HUES6 (cell line): ENCODE measurements around the gene GYS1.
A peak's percentile ranks its signal among the peaks of the same experiment; 100 is the strongest.
"Not testable (repeated sequence)": the region's sequence is repeated elsewhere in the genome, so short reads cannot be mapped to it uniquely, and the experiment has no call there.

ENCODE experiments used
- H3K27ac ChIP-seq: 2 replicates; pipeline ENCODE4 v1.7.0; 2013; ENCODE audit warnings: low read depth, mild to moderate bottlenecking, low read length, inconsistent platforms
- H3K27me3 ChIP-seq: 2 replicates; pipeline ENCODE4 v1.6.1; 2013; ENCODE audit warnings: low read length; ENCODE audit not compliant: control insufficient read depth, insufficient read depth
- H3K36me3 ChIP-seq: 2 replicates; pipeline ENCODE4 v1.6.1; 2013; ENCODE audit warnings: low read length; ENCODE audit not compliant: control insufficient read depth, insufficient read depth
- H3K4me1 ChIP-seq: 2 replicates; pipeline ENCODE4 v1.6.1; 2013; ENCODE audit warnings: low read length; ENCODE audit not compliant: control insufficient read depth, insufficient read depth
- H3K4me3 ChIP-seq: 2 replicates; pipeline ENCODE4 v1.5.1; 2013; ENCODE audit warnings: low read depth, low read length
- H3K9ac ChIP-seq: one replicate; pipeline ENCODE4 v1.6.1; 2013; ENCODE audit warnings: mild to moderate bottlenecking, low read length
- H3K9me3 ChIP-seq: 2 replicates; pipeline ENCODE4 v1.6.1; 2013; ENCODE audit warnings: low read depth, low read length; ENCODE audit not compliant: control insufficient read depth, insufficient read depth

GYS1 gene

DNA sequence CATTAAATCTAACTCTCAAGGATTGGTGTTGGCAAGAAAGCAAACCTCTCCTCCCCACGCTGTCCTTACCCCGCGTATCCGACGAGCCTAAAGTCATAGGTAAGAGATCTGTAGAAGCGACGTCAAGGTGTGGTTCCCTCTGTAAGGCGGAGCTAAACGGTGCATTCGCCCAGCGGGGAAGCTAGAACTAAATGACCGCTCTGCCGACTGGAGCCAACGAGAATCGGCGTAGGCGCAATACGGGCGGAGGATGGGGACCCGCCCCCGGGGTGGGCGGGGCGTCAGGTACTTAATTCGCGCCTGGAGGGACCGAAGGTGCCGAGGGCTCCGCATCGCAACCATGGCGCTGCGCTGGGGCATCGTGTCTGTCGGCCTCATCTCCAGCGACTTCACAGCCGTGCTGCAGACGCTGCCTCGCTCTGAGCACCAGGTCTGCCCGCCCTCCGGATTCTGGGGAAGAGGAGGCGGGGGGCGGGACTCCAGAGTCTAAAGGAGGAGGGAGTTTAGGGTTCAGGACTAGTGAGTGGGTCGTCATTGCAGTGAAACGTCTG, 59.7 kb downstream of the GYS1 start, which contains the start of gene DHDH:
TSS of gene DHDH (plus strand) at position 318 of the 551 bp plus-strand sequence. CDS start at position 341, 23 bp downstream.
- no peaks in the 10 kb centered on the region for H3K9me3 ChIP-seq
- H3K36me3 ChIP-seq, result no peaks in the 10 kb centered on the region
- H3K27me3 ChIP-seq, result peaks cover 35% of the 10 kb centered on the region
- no peak within 1 kb of the TSS for H3K27ac ChIP-seq
- H3K4me1 ChIP-seq, result peaks cover 16% of the 10 kb centered on the region; the same call in 1 of the 2 replicates
- no peak within 1 kb of the TSS for H3K9ac ChIP-seq
- peak within 1 kb of the TSS; percentile 60 for H3K4me3 ChIP-seq

DNA sequence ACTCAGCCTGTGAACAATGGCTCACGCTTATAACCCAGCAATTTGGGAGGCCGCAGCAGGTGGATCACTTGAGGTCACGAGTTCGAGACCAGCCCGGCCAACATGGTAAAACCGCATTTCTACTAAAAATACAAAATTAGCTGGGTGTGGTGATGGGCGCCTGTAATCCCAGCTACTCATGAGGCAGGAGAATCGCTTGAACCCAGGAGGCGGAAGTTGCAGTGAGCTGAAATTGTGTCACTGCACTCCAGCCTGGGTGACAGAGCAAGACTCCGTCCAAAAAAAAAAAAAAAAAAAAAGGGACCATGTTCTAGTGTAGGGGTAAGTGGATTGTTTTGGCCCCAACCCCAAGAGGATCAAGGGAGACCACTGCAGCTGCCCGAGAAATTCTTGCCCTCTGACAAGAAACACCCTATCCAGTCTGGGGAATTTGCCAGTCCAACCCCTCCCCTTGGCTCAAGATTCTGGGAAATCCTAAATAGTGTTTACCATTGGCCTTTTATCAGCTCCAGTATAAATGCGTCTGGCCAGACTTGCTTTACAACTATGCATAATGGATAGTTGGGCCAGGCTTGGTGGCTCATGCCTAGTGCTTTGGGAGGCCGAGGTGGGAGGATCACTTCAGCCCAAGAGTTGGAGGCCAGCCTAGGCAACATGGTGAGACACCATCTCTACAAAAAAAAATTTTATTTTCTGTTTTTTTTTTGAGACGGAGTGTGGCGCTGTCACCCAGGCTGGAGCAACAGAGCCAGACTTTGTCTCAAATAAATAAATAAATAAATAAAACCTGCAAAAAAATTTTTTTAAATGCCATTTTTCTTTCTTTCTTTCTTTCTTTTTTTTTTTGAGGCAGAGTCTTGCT, 64.7 kb downstream of the GYS1 start:
- peaks cover 5% of the 10 kb centered on the region; the same call in 1 of the 2 replicates for H3K4me1 ChIP-seq
- H3K27ac ChIP-seq, result no peak overlapping the region
- no peak overlapping the region for H3K9ac ChIP-seq
- H3K27me3 ChIP-seq, result peaks cover 19% of the 10 kb centered on the region
- no peaks in the 10 kb centered on the region for H3K9me3 ChIP-seq
- H3K36me3 ChIP-seq, result no peaks in the 10 kb centered on the region
- no peak overlapping the region for H3K4me3 ChIP-seq

DNA sequence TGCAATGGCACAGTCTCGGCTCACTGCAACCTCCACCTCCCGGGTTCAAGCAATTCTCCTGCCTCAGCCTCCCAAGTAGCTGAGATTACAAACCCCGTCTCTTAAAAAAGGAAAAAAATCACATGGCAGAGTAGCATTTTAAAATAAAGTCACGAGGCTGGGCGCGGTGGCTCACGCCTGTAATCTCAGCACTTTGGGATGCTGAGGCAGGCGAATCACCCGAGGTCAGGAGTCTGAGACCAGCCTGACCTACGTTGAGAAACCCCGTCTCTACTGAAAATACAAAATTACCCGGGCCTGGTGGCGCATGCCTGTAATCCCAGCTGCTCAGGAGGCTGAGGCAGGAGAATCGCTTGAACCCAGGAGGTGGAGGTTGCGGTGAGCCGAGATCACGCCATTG, 65.4 kb downstream of the GYS1 start:
- not testable (repeated sequence) for H3K9ac ChIP-seq, H3K36me3 ChIP-seq, H3K9me3 ChIP-seq, H3K4me1 ChIP-seq, H3K4me3 ChIP-seq, H3K27ac ChIP-seq
- H3K27me3 ChIP-seq, result peaks cover 13% of the 10 kb centered on the region

DNA sequence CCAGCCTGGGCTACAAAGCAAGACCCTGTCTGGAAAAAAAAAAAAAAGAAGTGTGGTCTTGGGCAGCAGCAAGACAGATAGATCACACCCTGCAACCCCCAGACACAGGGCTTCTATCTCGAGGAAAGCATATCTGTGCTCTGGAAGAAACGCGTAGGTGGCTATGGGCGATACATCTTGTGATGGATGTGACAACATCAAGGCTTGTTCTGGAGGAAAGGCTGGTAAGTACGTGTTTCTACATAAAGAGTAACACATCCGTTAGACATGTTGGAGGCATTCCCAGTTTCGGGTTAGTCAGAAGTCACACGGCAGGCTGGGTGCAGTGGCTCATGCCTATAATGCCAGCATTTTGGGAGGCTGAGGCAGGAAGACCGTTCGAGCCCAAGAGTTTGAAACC, 66.2 kb downstream of the GYS1 start:
- H3K27ac ChIP-seq, result no peak overlapping the region
- H3K9ac ChIP-seq, result no peak overlapping the region
- no peak overlapping the region for H3K4me3 ChIP-seq

GRCh38 chr19:48925890-48926289, 67.2 kb downstream of the GYS1 start:
- not testable (repeated sequence) for H3K27me3 ChIP-seq, H3K27ac ChIP-seq, H3K9ac ChIP-seq, H3K9me3 ChIP-seq, H3K4me1 ChIP-seq, H3K4me3 ChIP-seq
- peaks cover 21% of the 10 kb centered on the region for H3K36me3 ChIP-seq

More for the DNA sequence above, 66.2 kb downstream of the GYS1 start:
- peaks cover 5% of the 10 kb centered on the region; the same call in 1 of the 2 replicates for H3K27me3 ChIP-seq
- H3K9me3 ChIP-seq, result no peaks in the 10 kb centered on the region
- H3K4me1 ChIP-seq, result no peaks in the 10 kb centered on the region
- peaks cover 12% of the 10 kb centered on the region for H3K36me3 ChIP-seq

DNA sequence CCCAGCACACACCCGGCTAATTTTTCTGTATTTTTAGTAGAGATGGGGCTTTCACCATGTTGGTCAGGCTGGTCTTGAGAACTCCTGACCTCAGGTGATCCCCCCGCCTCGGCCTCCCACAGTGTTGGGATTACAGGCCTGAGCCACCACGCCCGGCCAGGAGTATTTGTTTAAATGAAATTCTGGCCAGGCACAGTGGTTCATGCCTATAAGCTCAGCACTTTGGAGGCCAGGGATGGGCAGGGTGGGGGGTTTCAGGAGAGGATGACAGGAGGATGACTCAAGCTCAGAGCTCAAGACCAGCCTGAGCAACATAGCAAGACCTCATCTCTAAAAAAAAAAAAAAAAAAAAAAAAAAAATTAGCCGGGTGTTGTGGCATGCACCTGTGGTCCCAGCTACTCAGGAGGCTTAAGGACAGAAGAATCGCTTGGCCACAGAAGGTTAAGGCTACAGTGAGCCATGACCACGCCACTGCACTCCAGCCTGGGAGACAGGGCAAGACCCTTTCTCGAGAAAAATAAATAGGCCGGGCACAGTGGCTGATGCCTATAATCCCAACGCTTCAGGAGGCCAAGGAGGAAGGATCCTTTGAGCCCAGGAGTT, 67.8 kb downstream of the GYS1 start:
- H3K27ac ChIP-seq, result no peak overlapping the region
- no peaks in the 10 kb centered on the region for H3K9me3 ChIP-seq
- no peak overlapping the region for H3K4me3 ChIP-seq
- H3K36me3 ChIP-seq, result peaks cover 24% of the 10 kb centered on the region
- H3K9ac ChIP-seq, result no peak overlapping the region
- H3K4me1 ChIP-seq, result no peaks in the 10 kb centered on the region
- no peaks in the 10 kb centered on the region for H3K27me3 ChIP-seq

DNA sequence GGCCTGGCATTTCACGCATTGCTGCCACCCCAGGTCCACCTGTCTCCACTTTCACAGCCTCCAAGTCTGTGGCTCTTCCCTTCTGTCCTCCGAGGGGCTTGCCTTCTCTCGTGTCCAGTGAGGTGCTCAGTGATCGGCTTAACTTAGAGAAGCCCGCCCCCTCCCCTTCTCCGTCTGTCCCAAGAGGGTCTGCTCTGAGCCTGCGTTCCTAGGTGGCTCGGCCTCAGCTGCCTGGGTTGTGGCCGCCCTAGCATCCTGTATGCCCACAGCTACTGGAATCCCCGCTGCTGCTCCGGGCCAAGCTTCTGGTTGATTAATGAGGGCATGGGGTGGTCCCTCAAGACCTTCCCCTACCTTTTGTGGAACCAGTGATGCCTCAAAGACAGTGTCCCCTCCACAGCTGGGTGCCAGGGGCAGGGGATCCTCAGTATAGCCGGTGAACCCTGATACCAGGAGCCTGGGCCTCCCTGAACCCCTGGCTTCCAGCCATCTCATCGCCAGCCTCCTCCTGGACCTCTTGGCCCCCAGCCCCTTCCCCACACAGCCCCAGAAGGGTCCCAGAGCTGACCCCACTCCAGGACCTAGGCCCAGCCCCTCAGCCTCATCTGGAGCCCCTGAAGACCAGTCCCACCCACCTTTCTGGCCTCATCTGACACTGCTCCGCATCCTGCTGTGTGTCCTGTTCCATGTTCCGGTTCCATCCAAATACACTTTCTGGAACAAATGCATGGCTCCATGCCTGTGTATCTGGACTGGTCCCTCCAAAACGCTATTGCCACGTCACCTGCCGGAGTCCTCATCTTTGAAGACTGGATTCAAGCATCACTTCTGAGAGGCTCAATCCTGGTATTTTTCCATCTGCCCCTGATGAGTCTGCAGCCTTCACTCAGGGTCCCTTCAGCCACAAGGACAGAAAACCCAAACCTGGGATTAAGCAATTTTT, 70.3 kb downstream of the GYS1 start:
- H3K27ac ChIP-seq, result no peak overlapping the region
- H3K27me3 ChIP-seq, result no peaks in the 10 kb centered on the region
- H3K36me3 ChIP-seq, result peaks cover 41% of the 10 kb centered on the region

DNA sequence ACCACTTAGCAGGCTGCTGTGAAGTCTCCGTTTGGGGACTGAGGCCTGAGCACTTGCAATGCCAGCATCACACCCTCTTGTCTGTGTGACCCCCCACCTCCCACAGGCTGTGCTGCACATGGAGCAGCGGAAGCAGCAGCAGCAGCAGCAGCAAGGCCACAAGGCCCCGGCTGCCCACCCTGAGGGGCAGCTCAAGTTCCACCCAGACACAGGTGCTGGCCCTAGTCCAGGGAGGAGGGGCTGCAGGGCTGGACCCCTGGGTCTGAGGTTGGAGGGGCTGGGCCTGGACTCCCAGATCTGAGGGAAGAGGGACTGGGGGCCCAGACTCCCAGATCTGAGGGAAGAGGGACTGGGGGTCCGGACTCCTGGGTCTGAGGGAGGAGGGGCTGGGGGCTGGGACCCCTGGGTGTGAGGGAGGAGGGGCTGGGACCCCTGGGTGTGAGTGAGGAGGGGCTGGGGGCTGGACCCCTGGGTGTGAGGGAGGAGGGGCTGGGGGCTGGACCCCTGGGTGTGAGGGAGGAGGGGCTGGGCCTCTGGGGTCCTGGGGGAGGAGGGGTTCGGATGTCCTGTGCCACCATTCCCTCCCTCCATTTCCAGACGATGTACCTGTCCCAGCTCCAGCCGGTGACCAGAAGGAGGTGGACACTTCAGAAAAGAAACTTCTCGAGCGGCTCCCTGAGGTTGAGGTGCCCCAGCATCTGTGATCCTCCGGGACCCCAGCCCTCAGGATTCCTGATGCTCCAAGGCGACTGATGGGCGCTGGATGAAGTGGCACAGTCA, 71.2 kb downstream of the GYS1 start:
- Histone ChIP-seq H3K4me1 (no peaks in the 10 kb centered on the region), H3K27me3 (no peaks in the 10 kb centered on the region), H3K9me3 (no peaks in the 10 kb centered on the region), H3K36me3 (peaks cover 41% of the 10 kb centered on the region), H3K27ac (no peak overlapping the region), H3K9ac (no peak overlapping the region), H3K4me3 (no peak overlapping the region)

More for the DNA sequence above, 70.3 kb downstream of the GYS1 start:
- Histone ChIP-seq H3K4me1 (no peaks in the 10 kb centered on the region), H3K4me3 (no peak overlapping the region), H3K9me3 (no peaks in the 10 kb centered on the region), H3K9ac (no peak overlapping the region)

DNA sequence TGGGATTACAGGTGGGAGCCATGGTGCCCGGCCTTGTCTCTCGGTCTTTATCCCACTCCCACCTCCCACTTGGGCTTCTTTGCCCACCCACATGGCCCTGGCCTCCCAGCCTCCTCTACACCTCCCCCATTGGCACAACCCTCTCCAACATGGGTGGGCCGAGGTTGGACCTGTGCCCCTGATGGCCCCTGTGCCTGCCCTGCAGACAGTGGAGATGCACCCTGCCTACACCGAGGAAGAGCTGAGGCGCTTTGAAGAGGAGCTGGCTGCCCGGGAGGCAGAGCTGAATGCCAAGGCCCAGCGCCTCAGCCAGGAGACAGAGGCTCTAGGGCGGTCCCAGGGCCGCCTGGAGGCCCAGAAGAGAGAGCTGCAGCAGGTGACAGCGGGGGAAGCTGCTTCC, 72.2 kb downstream of the GYS1 start:
- Histone ChIP-seq H3K36me3 (peaks cover 43% of the 10 kb centered on the region), H3K9me3 (no peaks in the 10 kb centered on the region), H3K27me3 (no peaks in the 10 kb centered on the region), H3K27ac (no peak overlapping the region), H3K4me1 (no peaks in the 10 kb centered on the region), H3K9ac (no peak overlapping the region), H3K4me3 (no peak overlapping the region)

DNA sequence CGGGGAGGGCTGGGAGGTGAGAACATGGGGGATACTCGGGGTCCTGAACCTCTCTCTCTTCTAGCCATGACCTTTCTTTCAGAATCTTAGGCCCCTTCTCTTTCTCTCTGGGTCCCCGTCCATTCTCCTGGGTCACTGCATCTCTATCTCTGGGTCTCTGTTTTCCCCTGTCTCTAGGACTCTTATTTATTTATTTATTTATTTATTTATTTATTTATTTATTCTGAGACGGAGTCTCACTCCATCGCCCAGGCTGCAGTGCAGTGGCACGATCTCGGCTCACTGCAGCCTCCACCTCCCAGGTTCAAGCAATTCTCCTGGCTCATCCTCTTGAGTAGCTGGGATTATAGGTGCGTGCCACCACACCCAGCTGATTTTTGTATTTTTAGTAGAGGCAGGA, 73.8 kb downstream of the GYS1 start:
- not testable (repeated sequence) for H3K4me1 ChIP-seq, H3K4me3 ChIP-seq, H3K27me3 ChIP-seq, H3K27ac ChIP-seq, H3K9ac ChIP-seq, H3K9me3 ChIP-seq
- peaks cover 54% of the 10 kb centered on the region for H3K36me3 ChIP-seq
